Spleen (tissue), 7 donors: ENCODE measurements around the gene TMEM272.

Experiments
- POLR2A ChIP-seq, 3 donors: fragments of 450-650 bp; IDR thresholded peaks; one replicate each; pipeline ENCODE4 v1.5.1; 2017; ENCODE audit warnings: antibody characterized with exemption in 3 of 3, mild to moderate bottlenecking in 1 of 3
- POLR2AphosphoS5 ChIP-seq, 3 donors: sonication (generic); formaldehyde crosslinking; IDR thresholded peaks; one replicate each; pipeline ENCODE4 v1.5.1; 2017; ENCODE audit warnings: antibody characterized with exemption in 3 of 3
- TF ChIP-seq, protein P1 (sequence below), 11 experiments: fragments of 200-600 bp in 7 of 11; fragments of 450-650 bp in 4 of 11; sonication (generic) in 4 of 11; IDR thresholded peaks in 8 of 11; conservative IDR thresholded peaks in 3 of 11; 1 replicate in 7 of 11; 2 replicates in 4 of 11; pipeline versions ENCODE4 v1.4.0 to v1.8.0; 2016 to 2021; ENCODE audit warnings: antibody characterized with exemption in 11 of 11, inconsistent platforms in 4 of 11, mild to moderate bottlenecking in 1 of 11
- donor health status: DM: no; HTN: no; CAD: no; lungs with moderate emphysema.
- donor health status: DM: no; HTN: no; CAD: no.
- donor health status: DM: no; HTN: no; CAD: no.

DNA sequence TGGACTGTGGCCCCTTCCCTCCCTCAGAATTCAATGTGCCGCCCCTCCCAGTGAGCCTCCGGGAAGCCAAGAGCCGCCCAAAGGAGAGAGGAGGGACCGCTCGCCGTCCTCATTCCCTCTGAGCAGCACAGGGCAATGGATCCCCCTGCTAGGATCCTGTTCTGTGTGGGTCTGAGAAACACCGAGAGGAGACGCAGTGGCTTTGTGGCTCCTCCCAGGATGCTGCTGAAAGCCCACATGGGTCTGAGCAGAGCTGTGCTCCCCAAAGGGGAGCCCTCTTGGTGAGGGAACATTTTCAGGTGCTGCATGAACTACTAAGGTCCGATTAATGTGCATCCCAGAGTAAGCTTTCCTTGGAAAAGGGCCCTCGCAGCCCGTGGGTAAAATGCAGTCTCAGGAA lies 71.5 kb downstream of the TMEM272 start:
- TF ChIP-seq POLR2A (IDR thresholded peaks at IDR 0.05) (no peak), POLR2AphosphoS5 (IDR thresholded peaks at IDR 0.05) (peak in 1 of 3 donors; percentile 12)
- TF ChIP-seq, protein P1, sequence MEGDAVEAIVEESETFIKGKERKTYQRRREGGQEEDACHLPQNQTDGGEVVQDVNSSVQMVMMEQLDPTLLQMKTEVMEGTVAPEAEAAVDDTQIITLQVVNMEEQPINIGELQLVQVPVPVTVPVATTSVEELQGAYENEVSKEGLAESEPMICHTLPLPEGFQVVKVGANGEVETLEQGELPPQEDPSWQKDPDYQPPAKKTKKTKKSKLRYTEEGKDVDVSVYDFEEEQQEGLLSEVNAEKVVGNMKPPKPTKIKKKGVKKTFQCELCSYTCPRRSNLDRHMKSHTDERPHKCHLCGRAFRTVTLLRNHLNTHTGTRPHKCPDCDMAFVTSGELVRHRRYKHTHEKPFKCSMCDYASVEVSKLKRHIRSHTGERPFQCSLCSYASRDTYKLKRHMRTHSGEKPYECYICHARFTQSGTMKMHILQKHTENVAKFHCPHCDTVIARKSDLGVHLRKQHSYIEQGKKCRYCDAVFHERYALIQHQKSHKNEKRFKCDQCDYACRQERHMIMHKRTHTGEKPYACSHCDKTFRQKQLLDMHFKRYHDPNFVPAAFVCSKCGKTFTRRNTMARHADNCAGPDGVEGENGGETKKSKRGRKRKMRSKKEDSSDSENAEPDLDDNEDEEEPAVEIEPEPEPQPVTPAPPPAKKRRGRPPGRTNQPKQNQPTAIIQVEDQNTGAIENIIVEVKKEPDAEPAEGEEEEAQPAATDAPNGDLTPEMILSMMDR (IDR thresholded peaks at IDR 0.05 in 8 of 11, conservative IDR thresholded peaks at IDR 0.05 in 3 of 11): no peak
